ENCODE data around the gene TNFSF13.

TNFSF13 gene

GRCh38 chr17:7538891-7539545 lies 19.5 kb upstream of the TNFSF13 start:
- TF ChIP-seq CTCF (IDR thresholded peaks at IDR 0.05; ENCODE audit: low read depth, low read length, missing control alignments): no peak
- DNase-seq (ENCODE audit: extremely low read depth, low read depth): no peak
- no peak overlapping the region for H3K4me3 ChIP-seq (replicated peaks; ENCODE audit: low read depth, low read length)

- H3K4me3 ChIP-seq (replicated peaks; ENCODE audit: low read depth, low read length): no peak overlapping the region
- TF ChIP-seq CTCF (IDR thresholded peaks at IDR 0.05; ENCODE audit: low read depth, low read length, missing control alignments): no peak
- no peak for DNase-seq (ENCODE audit: extremely low read depth, low read depth)
Observed at GRCh38 chr17:7541074-7541621, 17.4 kb upstream of the TNFSF13 start.

- no peak for DNase-seq (ENCODE audit: extremely low read depth, low read depth)
- no peak overlapping the region for H3K4me3 ChIP-seq (replicated peaks; ENCODE audit: low read depth, low read length)
- TF ChIP-seq CTCF (IDR thresholded peaks at IDR 0.05; ENCODE audit: low read depth, low read length, missing control alignments): no peak
Observed at GRCh38 chr17:7544911-7545310, 13.6 kb upstream of the TNFSF13 start.

DNA sequence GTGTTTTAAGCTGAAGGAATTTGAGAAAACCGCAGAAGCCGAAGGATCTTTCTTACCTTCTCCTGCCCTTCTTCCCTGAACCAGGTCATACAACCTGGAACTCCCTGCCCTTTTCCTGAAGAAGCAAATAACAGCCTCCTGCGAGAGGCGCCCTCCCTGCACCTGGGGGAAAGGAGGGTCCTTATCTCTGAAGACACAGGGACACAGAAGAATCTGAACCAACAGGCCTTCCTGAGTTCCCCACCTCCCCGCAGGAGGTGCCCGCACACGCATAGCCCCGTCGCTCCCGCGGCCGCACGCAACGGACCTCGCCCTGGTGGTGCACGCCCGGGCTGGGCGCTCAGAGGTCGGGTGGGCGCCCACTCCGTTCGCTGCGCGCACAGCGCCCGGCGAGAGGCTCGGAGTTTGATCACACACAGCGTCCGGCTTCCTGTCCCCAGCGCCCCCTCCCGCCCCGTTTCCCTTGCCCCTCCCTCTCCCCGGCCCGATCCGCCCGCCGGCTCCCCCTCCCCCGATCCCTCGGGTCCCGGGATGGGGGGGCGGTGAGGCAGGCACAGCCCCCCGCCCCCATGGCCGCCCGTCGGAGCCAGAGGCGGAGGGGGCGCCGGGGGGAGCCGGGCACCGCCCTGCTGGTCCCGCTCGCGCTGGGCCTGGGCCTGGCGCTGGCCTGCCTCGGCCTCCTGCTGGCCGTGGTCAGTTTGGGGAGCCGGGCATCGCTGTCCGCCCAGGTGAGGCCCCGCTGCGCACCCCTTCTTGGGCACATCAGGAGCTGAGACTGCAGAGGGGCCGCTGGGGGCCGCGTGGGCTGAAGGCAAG lies 9.8 kb upstream of the TNFSF13 start, which contains the start of gene TNFSF12:
TSS of gene TNFSF12 (plus strand) at position 474 of the 816 bp plus-strand sequence. CDS start at position 570, 96 bp downstream.
- DNase-seq (ENCODE audit: extremely low read depth, low read depth): no peak
- no peak for TF ChIP-seq CTCF (IDR thresholded peaks at IDR 0.05; ENCODE audit: low read depth, low read length, missing control alignments)
- H3K4me3 ChIP-seq (replicated peaks; ENCODE audit: low read depth, low read length): peak within 1 kb of the TSS; percentile 47

GRCh38 chr17:7549401-7550055 lies 9.0 kb upstream of the TNFSF13 start:
- no peak for TF ChIP-seq CTCF (IDR thresholded peaks at IDR 0.05; ENCODE audit: low read depth, low read length, missing control alignments)
- H3K4me3 ChIP-seq (replicated peaks; ENCODE audit: low read depth, low read length): peak overlapping the region; percentile 47
- no peak for DNase-seq (ENCODE audit: extremely low read depth, low read depth)

DNA sequence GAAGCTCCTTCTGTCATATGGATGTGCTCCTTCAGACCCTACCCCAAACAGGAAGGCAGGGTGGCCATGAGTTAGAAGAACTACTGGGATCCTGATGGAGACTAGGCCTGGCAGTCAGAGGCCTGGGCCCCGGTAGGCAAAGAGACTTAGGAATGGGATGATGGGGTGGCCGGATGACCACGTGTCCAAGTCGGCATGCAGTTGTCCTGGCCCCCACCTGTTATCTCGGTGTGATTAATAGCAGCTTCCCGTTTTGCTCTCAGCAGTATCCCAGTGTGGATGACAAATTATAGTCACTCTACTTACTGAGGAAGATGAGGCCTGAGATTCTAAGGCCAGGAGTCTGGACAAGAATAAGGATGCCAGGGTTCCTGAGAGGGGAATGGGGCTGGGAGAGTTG lies 8.2 kb upstream of the TNFSF13 start:
- no peak for DNase-seq (ENCODE audit: extremely low read depth, low read depth)
- TF ChIP-seq CTCF (IDR thresholded peaks at IDR 0.05; ENCODE audit: low read depth, low read length, missing control alignments): no peak
- no peak overlapping the region for H3K4me3 ChIP-seq (replicated peaks; ENCODE audit: low read depth, low read length)

Data from HFF-Myc (cell line).